Spleen (tissue), 7 donors: ENCODE results near the gene MRPL46.

ENCODE experiments used
- POLR2A ChIP-seq, 3 donors: fragments of 450-650 bp; IDR thresholded peaks; one replicate each; pipeline ENCODE4 v1.5.1; 2017; ENCODE audit warnings: antibody characterized with exemption in 3 of 3, mild to moderate bottlenecking in 1 of 3
- POLR2AphosphoS5 ChIP-seq, 3 donors: sonication (generic); formaldehyde crosslinking; IDR thresholded peaks; one replicate each; pipeline ENCODE4 v1.5.1; 2017; ENCODE audit warnings: antibody characterized with exemption in 3 of 3
- TF ChIP-seq, protein P1 (sequence below), 11 experiments: fragments of 200-600 bp in 7 of 11; fragments of 450-650 bp in 4 of 11; sonication (generic) in 4 of 11; IDR thresholded peaks in 8 of 11; conservative IDR thresholded peaks in 3 of 11; 1 replicate in 7 of 11; 2 replicates in 4 of 11; pipeline versions ENCODE4 v1.4.0 to v1.8.0; 2016 to 2021; ENCODE audit warnings: antibody characterized with exemption in 11 of 11, inconsistent platforms in 4 of 11, mild to moderate bottlenecking in 1 of 11
- donor health status: DM: no; HTN: no; CAD: no; lungs with moderate emphysema.
- donor health status: DM: no; HTN: no; CAD: no.
- donor health status: DM: no; HTN: no; CAD: no.

DNA sequence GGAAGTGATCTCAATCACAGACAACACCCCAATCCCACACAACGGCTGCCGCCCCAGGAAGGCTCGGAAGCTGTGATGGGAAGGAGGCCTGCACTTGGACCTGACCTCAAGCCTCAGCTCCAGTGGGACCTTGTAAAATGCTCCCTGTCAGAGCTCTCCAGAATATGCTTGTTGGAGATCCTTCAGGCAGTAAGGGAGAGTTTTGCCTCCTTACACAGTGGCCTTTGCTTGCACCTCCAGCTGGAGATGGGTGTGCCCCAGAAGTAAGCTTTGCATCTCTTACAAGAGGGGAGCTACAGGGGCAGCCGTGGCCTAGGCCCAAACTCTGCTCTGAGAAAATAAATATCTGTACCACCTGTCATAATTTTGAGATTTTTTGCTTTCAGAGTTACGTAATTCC, 10.7 kb upstream of the MRPL46 start:
- TF ChIP-seq, protein P1, sequence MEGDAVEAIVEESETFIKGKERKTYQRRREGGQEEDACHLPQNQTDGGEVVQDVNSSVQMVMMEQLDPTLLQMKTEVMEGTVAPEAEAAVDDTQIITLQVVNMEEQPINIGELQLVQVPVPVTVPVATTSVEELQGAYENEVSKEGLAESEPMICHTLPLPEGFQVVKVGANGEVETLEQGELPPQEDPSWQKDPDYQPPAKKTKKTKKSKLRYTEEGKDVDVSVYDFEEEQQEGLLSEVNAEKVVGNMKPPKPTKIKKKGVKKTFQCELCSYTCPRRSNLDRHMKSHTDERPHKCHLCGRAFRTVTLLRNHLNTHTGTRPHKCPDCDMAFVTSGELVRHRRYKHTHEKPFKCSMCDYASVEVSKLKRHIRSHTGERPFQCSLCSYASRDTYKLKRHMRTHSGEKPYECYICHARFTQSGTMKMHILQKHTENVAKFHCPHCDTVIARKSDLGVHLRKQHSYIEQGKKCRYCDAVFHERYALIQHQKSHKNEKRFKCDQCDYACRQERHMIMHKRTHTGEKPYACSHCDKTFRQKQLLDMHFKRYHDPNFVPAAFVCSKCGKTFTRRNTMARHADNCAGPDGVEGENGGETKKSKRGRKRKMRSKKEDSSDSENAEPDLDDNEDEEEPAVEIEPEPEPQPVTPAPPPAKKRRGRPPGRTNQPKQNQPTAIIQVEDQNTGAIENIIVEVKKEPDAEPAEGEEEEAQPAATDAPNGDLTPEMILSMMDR (IDR thresholded peaks at IDR 0.05 in 8 of 11, conservative IDR thresholded peaks at IDR 0.05 in 3 of 11): no peak
- TF ChIP-seq POLR2A (IDR thresholded peaks at IDR 0.05): no peak
- no peak for TF ChIP-seq POLR2AphosphoS5 (IDR thresholded peaks at IDR 0.05)
